GM19397 (cell line): ENCODE data around the gene MED13L.

ENCODE experiments used
- ATAC-seq: cut with Tn5 transposase; IDR thresholded peaks from one replicate; pipeline ENCODE4 v1.9.1; 2021; ENCODE audit warnings: mild to moderate bottlenecking, moderate library complexity; ENCODE audit not compliant: unreplicated experiment

MED13L gene

DNA sequence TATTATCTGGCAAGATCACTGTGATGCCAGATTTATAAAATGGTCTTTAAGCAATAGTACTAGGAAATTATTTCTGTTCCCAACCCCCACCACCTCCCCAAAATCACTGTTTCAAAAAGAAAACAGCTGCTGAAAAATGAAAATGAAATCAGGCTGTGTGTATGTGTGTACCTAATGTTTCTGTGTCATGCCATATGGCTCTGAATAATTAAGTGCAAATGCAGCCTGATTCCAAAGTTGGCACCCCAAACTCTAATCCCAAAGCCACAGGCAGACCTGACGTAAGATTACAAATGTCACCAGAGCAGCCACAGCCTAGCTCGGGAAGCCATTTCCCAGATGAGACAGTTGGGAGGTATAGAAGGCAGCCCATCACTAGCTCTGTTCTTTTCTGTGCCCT lies 175.5 kb downstream of the MED13L start:
- no peak for ATAC-seq

DNA sequence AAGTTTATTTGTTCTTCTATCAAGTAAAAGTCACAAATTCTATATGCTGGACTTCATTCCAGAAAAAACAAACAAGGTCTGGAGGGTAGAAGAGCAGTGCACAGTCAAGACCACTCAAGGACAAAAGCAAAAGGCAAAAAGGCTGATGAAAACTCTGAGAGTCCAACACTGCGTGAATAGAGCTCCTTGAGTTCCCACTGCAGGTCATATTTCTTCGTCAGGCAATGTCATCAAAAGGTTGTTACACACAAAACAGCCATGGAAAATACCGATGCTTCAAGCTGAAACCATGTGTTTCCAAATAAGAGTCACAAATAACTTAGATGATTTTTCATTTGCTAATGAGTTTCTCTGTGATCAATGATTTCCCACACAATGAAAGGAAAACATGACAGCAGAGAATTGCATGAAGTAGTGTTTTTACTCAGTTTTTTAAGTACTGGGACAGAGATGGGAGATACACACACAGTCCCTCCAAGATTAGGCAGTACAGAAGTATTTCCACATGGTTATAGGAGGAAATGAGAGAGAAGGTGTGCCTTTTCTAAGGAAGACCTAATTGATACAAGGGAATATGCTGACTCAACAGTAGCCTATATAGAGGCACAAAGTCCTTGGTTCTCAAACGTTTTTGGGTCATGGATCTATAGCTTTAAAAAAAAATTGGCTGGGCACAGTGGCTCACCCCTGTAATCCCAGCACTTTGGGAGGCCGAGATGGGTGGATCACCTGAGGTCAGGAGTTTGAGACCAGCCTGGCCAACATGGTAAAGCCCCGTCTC lies 177.7 kb downstream of the MED13L start:
- no peak for ATAC-seq

DNA sequence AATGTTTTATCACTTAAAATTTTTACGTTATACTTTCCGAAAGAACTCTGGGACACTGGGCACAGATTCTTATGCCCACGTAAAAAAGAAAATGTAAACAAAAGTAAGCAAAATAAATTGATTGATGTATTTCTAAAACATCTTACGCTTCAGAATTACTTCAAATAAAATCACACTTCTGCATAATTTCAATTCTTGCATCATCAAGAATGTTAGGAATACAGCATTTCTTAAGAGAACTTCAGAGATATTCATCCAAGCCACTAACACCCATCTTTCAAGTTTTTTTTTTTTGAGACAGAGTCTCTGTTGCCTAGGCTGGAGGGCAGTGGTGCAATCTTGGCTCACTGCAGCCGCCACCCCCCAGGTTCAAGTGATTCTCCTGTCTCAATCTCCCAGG lies 180.6 kb downstream of the MED13L start:
- ATAC-seq, result no peak

DNA sequence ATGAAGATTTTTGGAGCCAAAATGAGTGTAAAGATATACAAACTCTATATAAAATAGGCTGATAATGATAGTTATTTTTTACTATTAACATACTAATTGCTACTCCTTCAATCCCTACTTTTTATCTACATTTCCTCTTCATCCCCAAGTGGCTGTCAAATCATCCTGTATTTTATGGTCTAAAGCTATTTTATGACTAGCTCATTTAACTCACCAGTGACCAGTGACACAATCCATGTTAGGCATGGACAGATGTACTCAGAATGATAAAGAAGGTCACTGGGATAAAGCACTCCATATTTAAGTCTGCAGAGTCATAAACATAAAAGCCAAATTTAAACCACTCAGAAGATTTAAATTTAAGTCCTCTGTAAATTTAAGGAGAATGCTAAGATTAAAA lies 183.0 kb downstream of the MED13L start:
- no peak for ATAC-seq

DNA sequence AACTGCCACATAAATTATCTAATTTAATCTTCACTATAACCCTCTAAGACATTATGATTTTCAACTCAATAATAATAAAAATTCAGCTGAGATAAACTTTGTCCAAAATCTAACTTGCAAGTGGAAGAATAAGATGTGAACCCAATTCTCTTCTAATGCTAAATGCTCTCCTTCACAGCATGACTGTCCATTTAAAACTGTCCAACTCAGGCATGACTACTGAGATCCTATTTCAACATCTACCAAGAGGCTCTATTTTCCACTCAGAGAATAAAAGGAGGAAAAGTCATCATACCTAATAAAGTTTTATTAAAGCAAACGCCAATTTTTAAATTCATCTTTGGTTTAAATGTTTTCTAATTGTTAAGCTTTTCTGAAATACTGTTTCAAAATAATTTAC lies 183.6 kb downstream of the MED13L start:
- ATAC-seq, result no peak

DNA sequence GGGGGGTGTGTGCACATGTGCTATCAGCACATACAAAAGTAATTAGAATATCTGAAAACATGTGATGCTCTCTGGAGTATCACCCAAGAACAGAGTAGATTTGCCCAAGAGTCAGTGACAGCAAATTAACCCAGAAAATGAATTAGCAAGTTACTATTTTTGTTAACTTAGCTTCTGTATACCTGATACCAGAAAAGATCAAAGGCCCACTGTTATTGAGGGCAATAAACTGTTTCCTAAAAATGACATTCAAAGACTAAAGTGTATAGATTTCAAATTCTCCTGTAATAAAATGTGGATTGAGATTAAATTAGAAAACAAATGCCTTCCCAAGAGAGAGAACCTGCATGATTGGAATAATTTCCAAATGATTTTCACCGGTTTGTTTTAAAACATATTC lies 184.7 kb downstream of the MED13L start:
- no peak for ATAC-seq

DNA sequence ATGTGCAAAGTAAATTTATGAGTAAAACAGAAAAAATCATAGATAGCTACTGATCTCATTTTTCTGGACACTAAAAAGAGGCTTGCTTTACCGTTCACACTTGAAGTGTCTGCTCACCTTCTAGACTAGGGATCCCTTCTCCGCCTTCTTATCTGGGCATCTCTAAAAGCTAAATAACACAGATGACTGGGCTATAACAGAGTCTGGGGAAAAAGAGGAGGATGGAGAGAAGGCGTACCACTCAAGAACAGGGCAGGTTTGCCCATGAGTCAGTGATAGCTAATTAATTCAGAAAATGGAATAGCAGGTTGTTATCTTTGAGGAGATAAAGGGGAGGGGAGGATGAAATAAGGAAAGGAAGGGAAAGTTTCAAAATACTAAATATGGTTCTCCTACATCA lies 185.3 kb downstream of the MED13L start:
- no peak for ATAC-seq

DNA sequence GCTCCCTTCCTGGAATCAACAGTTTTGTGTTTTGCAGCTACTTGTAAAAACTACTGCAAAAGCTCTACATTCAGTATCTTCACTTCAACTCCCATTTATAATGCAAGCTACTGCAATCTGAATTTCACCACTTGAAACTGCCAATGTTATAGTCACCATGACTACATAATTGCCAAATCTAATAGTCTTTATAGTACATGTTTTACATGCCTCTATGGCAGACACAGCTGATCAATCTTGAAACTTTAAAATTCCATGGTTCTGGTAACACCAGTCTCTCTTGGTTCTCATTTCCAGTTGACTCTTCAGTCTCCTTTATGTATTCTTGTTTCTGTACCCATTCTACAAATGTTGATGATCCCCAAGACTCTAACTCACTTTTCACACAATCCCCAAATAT lies 185.9 kb downstream of the MED13L start:
- ATAC-seq, result no peak

DNA sequence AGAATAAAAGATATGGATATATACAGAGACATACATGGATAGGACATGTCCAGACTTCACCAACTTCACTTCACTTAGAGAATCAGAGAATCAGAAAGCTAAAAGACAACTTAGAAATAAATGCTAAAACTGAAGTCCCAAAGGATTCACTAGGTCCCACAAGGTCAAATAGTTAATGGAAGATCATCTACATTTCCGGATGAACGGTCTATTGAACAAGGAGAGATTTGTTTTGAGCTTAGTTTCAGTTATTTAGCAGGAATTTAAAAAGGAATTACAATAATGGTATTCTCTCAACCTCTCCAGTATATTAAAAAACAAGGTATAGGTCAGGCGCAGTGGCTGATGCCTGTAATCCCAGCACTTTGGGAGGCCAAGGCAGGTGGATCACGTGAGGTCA lies 187.0 kb downstream of the MED13L start:
- no peak for ATAC-seq

DNA sequence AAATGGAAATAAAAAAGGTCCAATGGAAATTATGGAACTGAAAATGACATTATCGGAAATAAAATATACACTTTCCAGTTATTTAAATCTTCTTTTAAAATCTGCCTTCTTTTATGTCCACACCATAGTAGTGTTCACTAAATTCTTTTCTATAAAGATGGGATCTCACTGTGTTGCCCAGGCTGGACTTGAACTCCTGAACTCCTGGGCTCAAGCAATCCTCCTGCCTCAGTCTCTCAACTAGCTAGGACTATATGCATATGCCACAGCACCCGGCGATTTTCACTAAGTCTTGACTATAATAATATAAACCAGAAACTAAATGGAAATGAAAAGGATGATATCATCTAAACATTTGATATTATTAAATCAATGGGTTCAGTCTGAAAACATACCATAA lies 188.4 kb downstream of the MED13L start:
- no peak for ATAC-seq

DNA sequence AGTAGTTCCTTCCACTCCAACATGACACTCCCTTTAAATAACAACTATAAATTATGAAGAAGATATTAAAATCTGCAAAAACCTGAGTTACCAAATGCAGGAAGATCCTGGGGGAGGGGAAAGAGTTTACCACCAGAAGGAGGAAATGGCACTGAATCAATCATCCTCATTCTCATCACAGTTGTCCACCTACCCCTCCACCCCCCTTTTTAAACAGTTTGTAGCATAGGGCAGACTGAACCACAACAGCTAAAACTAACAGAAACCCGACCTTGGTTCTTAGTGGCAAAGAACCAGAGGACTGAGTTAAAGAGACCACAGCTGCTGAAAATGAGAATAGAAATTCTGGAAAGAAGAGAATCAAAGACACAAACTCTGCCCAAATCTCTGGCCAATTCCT lies 189.5 kb downstream of the MED13L start:
- no peak for ATAC-seq

DNA sequence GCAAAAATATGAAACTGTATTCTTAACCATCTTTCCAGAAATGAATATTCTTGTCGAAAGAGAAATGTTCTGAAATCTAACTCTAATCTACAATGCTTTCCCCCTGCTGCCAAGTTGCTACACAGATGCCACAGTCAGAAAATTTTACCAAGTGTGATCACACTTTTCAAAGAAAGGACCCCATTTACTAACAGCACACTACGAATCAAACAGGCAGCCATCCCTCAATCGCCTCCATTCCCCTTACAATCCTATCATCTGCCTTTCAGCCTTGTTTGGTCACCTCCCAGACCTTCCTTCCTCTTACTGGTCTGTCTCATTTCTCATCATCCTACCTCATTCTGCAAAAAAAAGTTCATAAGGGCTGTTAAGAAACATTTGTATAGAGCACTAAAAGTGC lies 190.1 kb downstream of the MED13L start:
- ATAC-seq, result no peak

DNA sequence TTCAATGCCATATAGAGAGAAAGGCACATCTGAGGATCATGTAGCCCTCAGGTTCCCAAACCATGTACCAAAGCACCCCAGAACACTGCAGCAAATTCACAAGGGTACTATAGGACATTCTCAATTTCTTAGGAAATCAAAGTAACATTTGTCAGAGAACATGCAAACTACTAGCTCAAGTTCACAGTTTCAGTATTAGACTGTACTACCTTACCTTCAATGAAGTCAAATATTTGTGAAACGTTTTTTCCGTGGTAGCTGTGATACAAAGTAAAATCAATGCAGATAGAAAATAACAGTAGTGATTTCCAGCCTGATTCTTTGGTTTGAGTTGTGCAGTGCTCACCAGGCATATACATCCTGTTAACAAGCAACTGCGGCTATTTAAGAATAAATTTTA lies 197.1 kb downstream of the MED13L start:
- no peak for ATAC-seq

DNA sequence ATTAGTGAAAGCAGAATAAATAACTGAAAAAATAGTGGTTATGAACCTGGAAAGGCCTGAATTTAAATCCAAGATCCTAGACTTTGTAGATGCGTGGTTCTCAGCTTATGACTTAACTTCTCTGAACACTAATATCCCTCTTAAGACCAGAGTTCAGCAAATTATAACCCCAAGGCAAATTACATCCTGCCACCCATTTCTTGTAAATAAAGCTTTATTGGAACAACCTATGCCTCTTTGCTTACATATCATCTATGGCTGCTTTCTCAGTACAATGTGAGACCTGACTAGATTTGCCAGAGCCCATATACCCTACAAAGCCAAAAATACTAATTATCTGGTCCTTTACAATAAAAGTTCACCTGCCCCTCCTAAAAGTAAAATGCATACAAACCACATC lies 199.1 kb downstream of the MED13L start:
- ATAC-seq, result no peak

DNA sequence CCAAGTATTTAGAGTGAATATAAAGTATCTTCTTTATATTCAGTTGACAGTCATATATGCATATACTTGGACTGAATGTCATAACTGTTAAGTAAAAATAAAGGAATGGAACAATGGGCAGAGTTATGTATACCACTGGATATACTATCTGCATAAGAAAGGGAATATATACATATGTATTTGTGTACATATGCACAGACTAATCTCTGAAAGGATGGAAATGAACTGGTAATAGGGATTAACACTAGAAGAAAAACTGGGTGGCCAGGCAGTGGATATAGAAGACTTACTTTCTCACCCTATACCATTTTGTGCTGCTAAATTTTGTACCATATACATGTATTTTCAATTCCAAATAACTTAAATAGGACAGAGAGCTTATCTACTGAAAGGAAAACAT lies 200.1 kb downstream of the MED13L start:
- no peak for ATAC-seq

DNA sequence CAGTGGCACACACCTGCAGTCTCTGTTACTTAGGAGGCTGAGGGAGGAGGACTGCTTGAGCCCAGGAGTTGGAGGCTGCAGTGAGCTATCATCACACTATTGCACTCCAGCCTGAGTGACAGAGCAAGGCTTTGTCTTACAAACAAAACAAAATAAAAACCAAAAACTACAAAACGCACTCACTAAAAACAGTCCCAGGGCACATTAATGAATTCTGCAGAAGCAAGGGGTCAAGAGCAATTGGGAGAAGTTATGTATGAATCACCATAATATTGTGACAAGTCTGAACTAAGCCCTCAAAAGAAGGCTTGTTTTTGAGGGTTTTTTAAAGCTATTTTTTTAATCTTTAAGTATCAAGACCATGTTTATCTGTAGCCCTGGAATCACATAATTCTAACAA lies 201.1 kb downstream of the MED13L start:
- ATAC-seq, result no peak

DNA sequence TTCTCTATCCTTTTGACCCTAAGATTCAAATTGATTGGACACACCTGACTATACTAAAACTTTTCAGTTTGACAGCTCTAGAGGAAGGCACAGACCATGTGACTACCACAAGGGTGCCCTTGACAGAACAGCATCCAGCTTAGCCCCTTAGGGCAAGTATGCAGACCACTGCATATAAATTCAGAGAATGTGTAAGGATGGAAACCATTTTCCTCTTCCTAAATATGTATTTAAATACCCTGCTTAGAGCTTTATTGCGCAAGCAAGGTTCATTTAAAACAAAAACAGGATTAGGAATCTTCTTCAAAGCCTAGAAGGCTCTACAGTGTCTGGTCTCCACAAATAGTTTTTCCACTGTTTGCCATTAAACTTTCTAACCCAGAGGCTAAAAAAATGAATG lies 202.8 kb downstream of the MED13L start:
- no peak for ATAC-seq

DNA sequence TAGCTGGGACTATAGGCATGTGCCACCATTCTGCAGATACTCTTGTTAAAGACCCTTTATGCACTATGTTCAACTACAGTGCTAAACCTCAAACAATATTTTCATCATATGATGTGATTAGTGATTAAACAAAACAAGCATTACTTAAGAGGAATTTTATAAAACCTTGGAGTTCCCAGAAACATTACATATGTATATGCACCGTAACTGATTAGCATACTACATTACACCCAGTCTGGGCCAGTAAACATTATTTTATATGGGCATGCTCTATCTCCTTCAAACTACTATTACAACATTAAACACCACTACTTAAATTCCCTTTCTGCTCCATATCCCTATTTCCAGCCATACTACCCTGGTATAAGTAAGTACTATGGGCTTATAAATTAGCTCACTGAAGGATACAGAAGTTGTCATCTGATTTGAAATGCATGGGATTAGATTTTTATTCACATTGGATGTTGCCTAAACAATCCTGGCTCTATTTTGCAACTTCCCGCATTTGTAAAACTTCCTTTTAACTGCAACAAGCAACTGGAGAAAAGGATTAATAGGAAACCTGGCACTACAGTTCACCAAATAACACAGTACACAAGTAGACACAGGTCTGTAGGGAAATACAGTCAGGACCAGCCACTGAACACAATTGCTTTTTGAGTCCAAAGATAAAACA lies 205.8 kb downstream of the MED13L start:
- no peak for ATAC-seq

DNA sequence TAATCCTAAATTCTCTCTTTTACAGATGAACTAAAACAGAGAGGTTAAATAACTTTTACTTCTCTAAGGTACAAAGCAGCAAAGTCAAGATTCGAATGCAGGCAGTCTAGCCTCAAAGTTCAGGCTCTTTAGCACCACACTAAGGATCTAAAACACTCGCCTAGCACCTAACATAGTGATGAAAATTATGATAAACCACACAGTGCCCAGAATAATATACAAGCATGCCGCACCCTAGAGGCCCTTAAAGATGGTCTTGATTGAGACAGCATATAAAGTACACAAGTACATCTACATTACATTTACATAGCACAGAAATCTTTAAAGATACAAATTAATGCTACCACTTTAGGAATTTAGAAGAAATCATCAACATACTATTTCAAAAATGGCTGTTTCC lies 207.0 kb downstream of the MED13L start:
- no peak for ATAC-seq

DNA sequence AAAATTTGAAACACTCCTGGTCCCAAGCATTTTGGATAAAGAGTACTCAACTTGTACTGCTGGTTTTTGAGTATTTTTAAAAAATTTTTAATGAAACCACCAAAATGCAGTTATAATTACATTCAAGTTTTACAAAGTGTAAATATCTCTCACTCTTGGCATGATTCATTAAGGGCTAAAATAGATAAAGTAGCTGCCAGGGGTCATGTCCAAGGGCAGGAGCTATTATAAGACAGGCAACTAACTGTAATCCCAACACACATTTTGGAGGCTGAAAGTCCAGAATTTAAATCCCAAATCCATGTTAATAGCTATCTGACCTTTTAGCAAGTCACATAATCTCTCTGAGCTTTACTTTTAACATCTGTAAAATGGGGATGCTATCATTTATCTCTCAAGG lies 207.6 kb downstream of the MED13L start:
- no peak for ATAC-seq

DNA sequence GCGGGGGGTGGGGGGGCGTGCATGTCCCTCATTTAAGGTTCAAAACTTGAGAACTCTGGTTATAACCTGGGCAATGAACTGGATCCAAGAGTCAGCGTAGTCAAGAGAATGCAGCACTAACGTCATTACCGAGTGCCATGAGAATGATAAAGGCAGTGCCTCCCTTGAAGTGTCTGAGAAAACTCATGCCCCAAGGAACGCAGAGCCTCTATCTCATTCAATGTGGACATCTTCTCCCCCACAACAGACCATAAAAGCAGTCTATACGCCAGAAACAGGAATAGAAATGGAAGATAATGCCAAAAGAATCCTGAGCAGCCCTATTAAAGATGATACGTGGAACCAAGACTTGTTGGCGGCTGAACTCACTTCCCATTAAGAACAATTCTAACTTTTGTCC lies 208.6 kb downstream of the MED13L start:
- ATAC-seq, result no peak

DNA sequence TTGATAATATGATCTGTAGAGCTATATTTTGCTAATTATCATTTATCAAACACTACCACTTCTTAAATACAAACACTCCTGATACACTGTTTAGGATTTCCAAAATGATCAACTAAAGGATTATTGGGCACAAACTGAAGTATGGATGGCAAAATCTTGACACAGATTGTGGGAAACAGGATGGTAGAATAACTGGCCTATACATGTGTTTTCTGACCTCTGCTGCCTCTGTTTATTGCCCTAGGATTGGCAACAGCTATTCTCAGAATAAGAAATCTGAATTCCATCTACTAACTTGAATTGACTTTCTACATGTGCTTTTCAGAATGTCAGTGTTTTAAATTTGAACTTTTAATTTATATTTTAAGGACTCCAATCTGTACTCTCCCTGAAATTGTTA lies 209.1 kb downstream of the MED13L start:
- ATAC-seq, result no peak

DNA sequence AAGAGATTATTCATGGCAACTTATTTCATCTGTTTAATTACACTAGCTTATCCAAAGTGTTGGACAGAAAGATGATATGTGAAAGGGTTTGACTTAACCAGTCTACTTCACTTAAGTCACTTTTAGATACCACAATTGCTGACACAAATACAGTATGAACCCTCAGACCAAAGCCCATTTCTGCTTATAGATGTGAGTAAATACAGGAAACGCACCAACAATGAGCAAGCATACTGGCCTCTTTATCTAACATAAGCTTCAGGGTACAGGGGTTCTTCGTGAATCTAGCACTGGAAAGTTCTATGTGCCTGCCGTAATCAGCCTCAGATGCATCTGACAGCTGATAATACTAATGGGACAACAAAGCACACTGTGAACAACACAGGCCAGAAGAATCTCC lies 209.6 kb downstream of the MED13L start:
- no peak for ATAC-seq
